ENCODE measurements around the gene TNFSF13. TPM values are rescaled to one million over a fixed set of nuclear protein-coding genes. Genes with fewer than 3 reads are reported as not detected.

The TNFSF13 gene
- polyA plus RNA-seq, 2 of the 4 experiments (the other 2 are of a cell fraction) = 0.61 to 1.0 TPM

- no peak overlapping the region for H3K4me3 ChIP-seq
- no peak for DNase-seq (ENCODE audit: low read depth in 1 of 2, low spot score in 1 of 2)
- ChIA-PET POLR2A (no interaction called here), CTCF (interaction anchor here (0.6 to 16.8 kb wide), 4 partner anchors 6 to 128 kb away, joined by 3 to 232 read pairs (median 98); partner anchors contain the start of genes SENP3, SPEM2 and TNFSF13)
- peaks cover 20% of the 10 kb centered on the region for H3K4me1 ChIP-seq
- no peaks in the 10 kb centered on the region for H3K9me3 ChIP-seq
- 88% methylated on average over 1 of the region's 1 CpG for WGBS (ENCODE audit: missing lambda C conversion rate)
- H3K27ac ChIP-seq = no peak overlapping the region
- TF ChIP-seq USF2 (IDR thresholded peaks at IDR 0.05) (no peak), KDM1A (IDR thresholded peaks at IDR 0.05; ENCODE audit: low read depth) (no peak), ZC3H11A (IDR thresholded peaks at IDR 0.05) (no peak), MAX (IDR thresholded peaks at IDR 0.05) (no peak), CBX8 (IDR thresholded peaks at IDR 0.05) (no peak), EP300 (IDR thresholded peaks at IDR 0.05) (no peak), CHD4 (IDR thresholded peaks at IDR 0.05; ENCODE audit: borderline replicate concordance) (no peak), FOSB (CRISPR knock-in tag; IDR thresholded peaks at IDR 0.05) (no peak), RARB (CRISPR knock-in tag; IDR thresholded peaks at IDR 0.05) (no peak)
- ATAC-seq = no peak
- FAIRE-seq = no peak
- H3K4me2 ChIP-seq = no peak overlapping the region
Observed at GRCh38 chr17:7553356-7553755, 5.2 kb upstream of the TNFSF13 start.

- TF ChIP-seq ESRRA (IDR thresholded peaks at IDR 0.05; ENCODE audit: borderline replicate concordance, low read length) = no peak
- TF ChIP-seq USF2 (IDR thresholded peaks at IDR 0.05) = no peak
- no peak for TF ChIP-seq PHF8 (IDR thresholded peaks at IDR 0.05; ENCODE audit: borderline replicate concordance, low read depth)
- no peak for TF ChIP-seq ZNF302 (CRISPR knock-in tag; IDR thresholded peaks at IDR 0.05)
- no peak for TF ChIP-seq ELK1 (IDR thresholded peaks at IDR 0.05; ENCODE audit: low read depth, low read length)
- TF ChIP-seq RFX5 (IDR thresholded peaks at IDR 0.05) = no peak
- TF ChIP-seq MAFK (IDR thresholded peaks at IDR 0.05; ENCODE audit: partially characterized antibody) = peak; percentile 16
- TF ChIP-seq MAZ (IDR thresholded peaks at IDR 0.05; ENCODE audit: borderline replicate concordance, low read depth, low read length) = no peak
- ATAC-seq = no peak
- CTCF ChIA-PET = interaction anchor here (1.4 to 11.3 kb wide), 3 partner anchors 30 to 40 kb away, joined by 3 to 232 read pairs (median 4); no protein-coding TSS in a partner anchor
Observed at GRCh38 chr17:7555320-7555948, 3.1 kb upstream of the TNFSF13 start.

GRCh38 chr17:7556627-7557026 is 1.9 kb upstream of the TNFSF13 start:
- CTCF ChIA-PET = interaction anchor here (0.7 to 11.3 kb wide), 9 partner anchors 12 to 201 kb away, joined by 3 to 232 read pairs (median 4); partner anchors contain the start of genes TMEM95 and TNFSF12
- H3K27ac ChIP-seq = no peak overlapping the region
- 93% methylated on average over 12 of the region's 12 CpGs for WGBS (ENCODE audit: missing lambda C conversion rate)
- no peaks in the 10 kb centered on the region for H3K9me3 ChIP-seq
- POLR2A ChIA-PET = interaction anchor here (1.1 kb wide), 1 partner anchor 130 kb away, joined by 3 read pairs; no protein-coding TSS in a partner anchor
- TF ChIP-seq POLR2A (IDR thresholded peaks at IDR 0.05; ENCODE audit: low read length) (no peak), CBX2 (IDR thresholded peaks at IDR 0.05; ENCODE audit: borderline replicate concordance, low read depth) (no peak), JUNB (IDR thresholded peaks at IDR 0.05) (no peak), TFCP2L1 (CRISPR knock-in tag; IDR thresholded peaks at IDR 0.05) (no peak), CBX8 (IDR thresholded peaks at IDR 0.05) (no peak), ZSCAN20 (CRISPR knock-in tag; IDR thresholded peaks at IDR 0.05) (no peak), RNF2 (IDR thresholded peaks at IDR 0.05; ENCODE audit: borderline replicate concordance, low read depth) (no peak), FOSB (CRISPR knock-in tag; IDR thresholded peaks at IDR 0.05) (no peak), NPAS2 (CRISPR knock-in tag; IDR thresholded peaks at IDR 0.05; ENCODE audit: borderline replicate concordance) (no peak), ELK1 (IDR thresholded peaks at IDR 0.05; ENCODE audit: low read depth, low read length) (no peak), E2F6 (IDR thresholded peaks at IDR 0.05; ENCODE audit: borderline replicate concordance, low read depth) (no peak), POLR2AphosphoS2 (conservative IDR thresholded peaks at IDR 0.05; ENCODE audit: low read length) (no peak)
- H3K4me1 ChIP-seq = peaks cover 33% of the 10 kb centered on the region
- H3K4me3 ChIP-seq = no peak overlapping the region
- ATAC-seq (no peak), DNase-seq (ENCODE audit: low read depth in 1 of 2, low spot score in 1 of 2) (no peak), FAIRE-seq (no peak)
- no peak overlapping the region for H3K4me2 ChIP-seq

More at GRCh38 chr17:7555320-7555948, 3.1 kb upstream of the TNFSF13 start:
- DNase-seq (ENCODE audit: low read depth in 1 of 2, low spot score in 1 of 2) (no peak), FAIRE-seq (no peak)
- Histone ChIP-seq H3K27ac (no peak overlapping the region), H3K4me2 (no peak overlapping the region), H3K4me1 (peaks cover 33% of the 10 kb centered on the region), H3K9me3 (no peaks in the 10 kb centered on the region), H3K4me3 (no peak overlapping the region)
- 73% methylated on average over 10 of the region's 10 CpGs for WGBS (ENCODE audit: missing lambda C conversion rate)
- POLR2A ChIA-PET = no interaction called here
